Caco-2 (cell line): Measurements from ENCODE around the gene ADAM15. TPM values are rescaled to one million over a fixed set of nuclear protein-coding genes. Genes with fewer than 3 reads are reported as not detected.

Experiments
- BruUV-seq: library from RNA; stranded (reverse); fragments of 400-500 nt; replicated peaks from 2 replicates; lab custom pipeline; 2021; lab: Mats Ljungman, UMichigan
- CTCF ChIA-PET: fragments of 300-600 bp; sonication (Branson Sonifier 250); formaldehyde crosslinking; loops from one replicate; lab custom pipeline; 2022; ENCODE audit warnings: antibody characterized with exemption; lab: Charles Lee
- POLR2A ChIA-PET: fragments of 300-600 bp; sonication (Branson Sonifier 250); formaldehyde crosslinking; loops from one replicate; lab custom pipeline; 2022; ENCODE audit warnings: antibody characterized with exemption; lab: Charles Lee
- DNase-seq, 2 experiments: peaks; one replicate each; pipeline versions ENCODE4 v3.0.0 to v3.0.0-alpha.2; 2020 to 2022
- H3K27me3 ChIP-seq: replicated peaks from 2 replicates; pipeline ENCODE4 v1.6.0; 2011; ENCODE audit warnings: low read length; ENCODE audit not compliant: control insufficient read depth, insufficient read depth
- H3K36me3 ChIP-seq: 2 replicates; pipeline ENCODE4 v1.5.1; 2011; ENCODE audit warnings: low read length; ENCODE audit not compliant: control insufficient read depth, insufficient read depth
- H3K4me1 ChIP-seq: fragments of 250-450 bp; sonication (Bioruptor Pico); 2 replicates; pipeline ENCODE4 v1.5.1; 2020; ENCODE audit warnings: mild to moderate bottlenecking
- H3K4me3 ChIP-seq: 2 replicates; pipeline ENCODE4 v1.5.1; 2011; ENCODE audit warnings: low read depth, mild to moderate bottlenecking, control low read depth, low read length
- H3K9me3 ChIP-seq: fragments of 250-450 bp; sonication (Bioruptor Pico); 2 replicates; pipeline ENCODE4 v1.5.1; 2020; ENCODE audit warnings: mild to moderate bottlenecking, moderate library complexity
- H3K27ac Mint-ChIP-seq: one replicate; pipeline ENCODE4 v1.8.0; 2022; ENCODE audit warnings: mixed read lengths; ENCODE audit not compliant: unreplicated experiment
- H3K27me3 Mint-ChIP-seq: one replicate; pipeline ENCODE4 v1.8.0; 2022; ENCODE audit warnings: mixed read lengths; ENCODE audit not compliant: insufficient read depth, unreplicated experiment
- H3K36me3 Mint-ChIP-seq: one replicate; pipeline ENCODE4 v1.8.0; 2022; ENCODE audit warnings: mild to moderate bottlenecking, mixed read lengths; ENCODE audit not compliant: insufficient read depth, unreplicated experiment
- H3K4me1 Mint-ChIP-seq: one replicate; pipeline ENCODE4 v1.8.0; 2022; ENCODE audit warnings: low read depth, mixed read lengths; ENCODE audit not compliant: unreplicated experiment
- H3K4me3 Mint-ChIP-seq: one replicate; pipeline ENCODE4 v1.8.0; 2022; ENCODE audit warnings: mild to moderate bottlenecking, moderate library complexity, mixed read lengths; ENCODE audit not compliant: unreplicated experiment
- H3K9me3 Mint-ChIP-seq: one replicate; pipeline ENCODE4 v1.8.0; 2022; ENCODE audit warnings: mixed read lengths; ENCODE audit not compliant: unreplicated experiment
- CTCF ChIP-seq, 2 experiments: fragments of 200-600 bp in 1 of 2; IDR thresholded peaks; 1 replicate in 1 of 2; 2 replicates in 1 of 2; pipeline versions ENCODE4 v1.5.1 to v1.8.0; 2011 to 2022; ENCODE audit warnings: antibody characterized with exemption in 1 of 2, control low read depth in 1 of 2, inconsistent platforms in 1 of 2, low read depth in 1 of 2, low read length in 1 of 2, mild to moderate bottlenecking in 1 of 2, moderate library complexity in 1 of 2; ENCODE audit not compliant: insufficient read depth in 1 of 2, severe bottlenecking in 1 of 2, unreplicated experiment in 1 of 2
- intact Hi-C: fragments of 100-400 bp; cut with micrococcal nuclease; formaldehyde crosslinking; loops from one replicate; pipeline ENCODE4 v1.10.0; 2022; ENCODE audit not compliant: unreplicated experiment
- total RNA-seq: library from RNA; stranded (reverse); gene quantifications from 2 replicates; pipeline ENCODE4 v1.2.3, GENCODE V29; 2022

Gene ADAM15
- total RNA-seq, 1 experiment from 2014 or later, result 44.0 TPM

- H3K36me3 Mint-ChIP-seq, result no peaks in the 10 kb centered on the region
- BruUV-seq, result no TSS peak
- H3K4me3 Mint-ChIP-seq, result no peak overlapping the region
- no peak for TF ChIP-seq CTCF (IDR thresholded peaks at IDR 0.05; ENCODE audit: insufficient read depth in 1 of 2, low read depth in 1 of 2, low read length in 1 of 2, severe bottlenecking in 1 of 2, unreplicated experiment in 1 of 2)
- peaks cover 28% of the 10 kb centered on the region for H3K4me1 ChIP-seq
- no peaks in the 10 kb centered on the region for H3K36me3 ChIP-seq
- H3K27me3 ChIP-seq, result no peaks in the 10 kb centered on the region
- H3K9me3 Mint-ChIP-seq, result no peaks in the 10 kb centered on the region
- intact Hi-C loops, result loop anchor here (10.0 kb wide), 1 partner anchor 833 kb away; the partner anchor contains the start of gene HAX1
- POLR2A ChIA-PET, result no interaction called here
- H3K27ac Mint-ChIP-seq, result no peak overlapping the region
- DNase-seq, result no peak
- CTCF ChIA-PET, result interaction anchor here (1.3 kb wide), 1 partner anchor 17 kb away, joined by 3 read pairs; no protein-coding TSS in a partner anchor
- H3K27me3 Mint-ChIP-seq, result no peaks in the 10 kb centered on the region
- H3K4me3 ChIP-seq, result no peak overlapping the region
- H3K9me3 ChIP-seq, result no peaks in the 10 kb centered on the region
- peaks cover 10% of the 10 kb centered on the region for H3K4me1 Mint-ChIP-seq
Measured at GRCh38 chr1:155108296-155108695, 57.2 kb downstream of the ADAM15 start.

- intact Hi-C loops, result no loop called here
- Mint-ChIP-seq H3K4me1 (peaks cover 6% of the 10 kb centered on the region), H3K4me3 (no peak overlapping the region), H3K36me3 (no peaks in the 10 kb centered on the region), H3K27me3 (no peaks in the 10 kb centered on the region), H3K9me3 (no peaks in the 10 kb centered on the region), H3K27ac (no peak overlapping the region)
- POLR2A ChIA-PET, result no interaction called here
- CTCF ChIA-PET, result interaction anchor here (0.6 kb wide), 1 partner anchor 13 kb away, joined by 4 read pairs; no protein-coding TSS in a partner anchor
- BruUV-seq, result no TSS peak
- H3K4me3 ChIP-seq, result no peak overlapping the region
- H3K27me3 ChIP-seq, result no peaks in the 10 kb centered on the region
- H3K4me1 ChIP-seq, result peaks cover 28% of the 10 kb centered on the region
- TF ChIP-seq CTCF (IDR thresholded peaks at IDR 0.05; ENCODE audit: insufficient read depth in 1 of 2, low read depth in 1 of 2, low read length in 1 of 2, severe bottlenecking in 1 of 2, unreplicated experiment in 1 of 2), result no peak
- H3K36me3 ChIP-seq, result no peaks in the 10 kb centered on the region
- no peak for DNase-seq
- H3K9me3 ChIP-seq, result no peaks in the 10 kb centered on the region
Measured at GRCh38 chr1:155110381-155110780, 59.3 kb downstream of the ADAM15 start.

GRCh38 chr1:155110826-155111225, 59.7 kb downstream of the ADAM15 start:
- peaks cover 1% of the 10 kb centered on the region for H3K4me1 Mint-ChIP-seq
- H3K4me3 ChIP-seq, result no peak overlapping the region
- TF ChIP-seq CTCF (IDR thresholded peaks at IDR 0.05; ENCODE audit: insufficient read depth in 1 of 2, low read depth in 1 of 2, low read length in 1 of 2, severe bottlenecking in 1 of 2, unreplicated experiment in 1 of 2), result no peak
- H3K9me3 Mint-ChIP-seq, result no peaks in the 10 kb centered on the region
- ChIA-PET CTCF (interaction anchor here (0.6 kb wide), 1 partner anchor 12 kb away, joined by 4 read pairs; no protein-coding TSS in a partner anchor), POLR2A (no interaction called here)
- no peaks in the 10 kb centered on the region for H3K27me3 Mint-ChIP-seq
- no peaks in the 10 kb centered on the region for H3K36me3 ChIP-seq
- BruUV-seq, result no TSS peak
- DNase-seq, result no peak
- H3K27ac Mint-ChIP-seq, result no peak overlapping the region
- no peaks in the 10 kb centered on the region for H3K9me3 ChIP-seq
- H3K27me3 ChIP-seq, result no peaks in the 10 kb centered on the region
- peaks cover 24% of the 10 kb centered on the region for H3K4me1 ChIP-seq
- no peaks in the 10 kb centered on the region for H3K36me3 Mint-ChIP-seq
- no peak overlapping the region for H3K4me3 Mint-ChIP-seq
- intact Hi-C loops, result no loop called here

Other genes with a start within 250 kb of the ADAM15 start
- 0.05 TPM in 1 of 2 replicates, not detected in the other for gene KCNN3, start 181.0 kb upstream of the ADAM15 start, total RNA-seq
- 25.1 and 25.2 TPM in 2 replicates for gene PMVK, start 114.6 kb upstream of the ADAM15 start, total RNA-seq
- gene PBXIP1, start 95.2 kb upstream of the ADAM15 start, total RNA-seq, result 24.0 and 24.6 TPM in 2 replicates
- gene PYGO2, start 89.5 kb upstream of the ADAM15 start, total RNA-seq, result 34.1 and 34.9 TPM in 2 replicates
- gene SHC1, start 80.6 kb upstream of the ADAM15 start, total RNA-seq, result 58.0 and 59.6 TPM in 2 replicates
- 243 and 259 TPM in 2 replicates for gene CKS1B, start 76.6 kb upstream of the ADAM15 start, total RNA-seq
- 51.3 and 61.5 TPM in 2 replicates for gene FLAD1, start 68.0 kb upstream of the ADAM15 start, total RNA-seq
- 0.50 and 0.53 TPM in 2 replicates for gene LENEP, start 57.7 kb upstream of the ADAM15 start, total RNA-seq
- gene ZBTB7B, start 48.5 kb upstream of the ADAM15 start, total RNA-seq, result 42.9 and 46.8 TPM in 2 replicates
- 0.26 and 0.61 TPM in 2 replicates for gene DCST2, start 17.5 kb upstream of the ADAM15 start, total RNA-seq
- gene DCST1, start 17.5 kb upstream of the ADAM15 start, total RNA-seq, result 0.32 TPM in 1 of 2 replicates, not detected in the other
- 13.8 and 16.0 TPM in 2 replicates for gene EFNA4, start 12.4 kb downstream of the ADAM15 start, total RNA-seq
- 3.4 and 3.5 TPM in 2 replicates for gene EFNA3, start 27.5 kb downstream of the ADAM15 start, total RNA-seq
- 42.5 and 47.9 TPM in 2 replicates for gene EFNA1, start 76.6 kb downstream of the ADAM15 start, total RNA-seq
- 38.4 and 43.6 TPM in 2 replicates for gene SLC50A1, start 84.5 kb downstream of the ADAM15 start, total RNA-seq
- 27.8 and 30.7 TPM in 2 replicates for gene DPM3, start 89.2 kb downstream of the ADAM15 start, total RNA-seq
- gene KRTCAP2, start 122.0 kb downstream of the ADAM15 start, total RNA-seq, result 215 and 219 TPM in 2 replicates
- 0.11 TPM in 1 of 2 replicates, not detected in the other for gene TRIM46, start 122.5 kb downstream of the ADAM15 start, total RNA-seq
- 6.2 and 7.4 TPM in 2 replicates for gene THBS3, start 156.6 kb downstream of the ADAM15 start, total RNA-seq
- 64.9 and 65.3 TPM in 2 replicates for gene MTX1, start 157.4 kb downstream of the ADAM15 start, total RNA-seq
- gene ENTREP3, start 204.2 kb downstream of the ADAM15 start, total RNA-seq, result 33.1 and 36.6 TPM in 2 replicates
- 53.4 and 55.9 TPM in 2 replicates for gene SCAMP3, start 211.0 kb downstream of the ADAM15 start, total RNA-seq
- 56.8 and 57.5 TPM in 2 replicates for gene CLK2, start 222.2 kb downstream of the ADAM15 start, total RNA-seq
- 8.0 and 8.8 TPM in 2 replicates for gene HCN3, start 226.1 kb downstream of the ADAM15 start, total RNA-seq